Right lung (tissue), 5 donors: ENCODE data around the gene ARFIP1. TPM values are rescaled to one million over a fixed set of nuclear protein-coding genes. Genes with fewer than 3 reads are reported as not detected.

ENCODE experiments used
- DNase-seq, 2 donors: peaks; one replicate each; pipeline ENCODE4 v3.0.0-alpha.2; 2013
- polyA plus RNA-seq, 5 donors: library from polyadenylated mRNA; unstranded; fragments of 120-200 nt; gene quantifications; one replicate each; pipeline versions ENCODE4 v1.2.1 to v1.2.3, GENCODE V29; 2013; ENCODE audit warnings: inconsistent platforms in 1 of 5, low replicate concordance in 1 of 5; ENCODE audit not compliant: insufficient read length in 5 of 5, insufficient read depth in 1 of 5

Gene ARFIP1
- polyA plus RNA-seq, 5 donors = 41.4 to 56.6 (median 47.8) TPM

DNA sequence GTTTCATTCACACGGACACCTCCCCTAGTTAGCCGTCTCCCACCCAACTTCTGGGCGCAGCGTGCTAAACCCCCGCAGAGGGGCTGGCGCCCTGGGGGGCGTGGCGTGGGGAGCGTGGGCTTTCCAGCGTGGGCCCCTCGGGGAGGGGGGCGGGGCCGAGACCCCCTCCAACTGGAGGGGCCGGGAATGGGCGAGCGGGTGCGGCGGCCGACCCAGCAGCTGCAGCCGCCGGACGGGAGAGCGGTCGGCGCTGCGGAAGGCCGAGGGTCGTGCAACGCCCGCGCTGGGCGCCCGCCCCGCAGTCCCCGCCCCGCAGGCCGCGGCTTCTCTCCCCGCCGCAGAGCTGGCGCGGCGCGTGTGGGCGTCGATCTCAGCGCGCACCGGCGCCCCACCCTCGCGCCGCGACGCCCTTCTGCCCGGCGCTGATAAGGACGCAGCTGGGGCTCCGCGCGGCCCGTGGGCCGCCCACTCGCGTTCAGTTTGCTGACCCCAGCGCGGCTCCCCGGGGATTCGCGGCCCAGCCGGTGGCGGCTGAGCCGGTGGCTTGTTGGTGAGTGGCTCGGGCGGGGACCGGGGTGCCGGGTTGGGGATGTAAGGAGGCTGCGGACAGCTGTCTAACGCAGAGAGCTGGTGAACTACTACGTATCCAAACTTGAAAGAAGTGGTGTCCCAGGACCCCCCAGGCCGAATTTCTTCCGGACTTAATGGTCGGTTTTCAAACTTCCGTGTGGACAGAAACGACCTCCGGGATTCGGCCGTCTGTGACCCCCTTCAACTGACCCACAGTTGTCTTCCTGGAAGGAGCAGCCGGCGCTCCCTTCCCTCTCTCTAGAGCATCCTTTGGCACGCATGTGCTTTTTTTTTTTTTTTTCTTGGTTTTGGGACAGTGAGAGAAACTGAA lies 157.8 kb downstream of the ARFIP1 start:
- DNase-seq = peak; percentile 34 to 41

DNA sequence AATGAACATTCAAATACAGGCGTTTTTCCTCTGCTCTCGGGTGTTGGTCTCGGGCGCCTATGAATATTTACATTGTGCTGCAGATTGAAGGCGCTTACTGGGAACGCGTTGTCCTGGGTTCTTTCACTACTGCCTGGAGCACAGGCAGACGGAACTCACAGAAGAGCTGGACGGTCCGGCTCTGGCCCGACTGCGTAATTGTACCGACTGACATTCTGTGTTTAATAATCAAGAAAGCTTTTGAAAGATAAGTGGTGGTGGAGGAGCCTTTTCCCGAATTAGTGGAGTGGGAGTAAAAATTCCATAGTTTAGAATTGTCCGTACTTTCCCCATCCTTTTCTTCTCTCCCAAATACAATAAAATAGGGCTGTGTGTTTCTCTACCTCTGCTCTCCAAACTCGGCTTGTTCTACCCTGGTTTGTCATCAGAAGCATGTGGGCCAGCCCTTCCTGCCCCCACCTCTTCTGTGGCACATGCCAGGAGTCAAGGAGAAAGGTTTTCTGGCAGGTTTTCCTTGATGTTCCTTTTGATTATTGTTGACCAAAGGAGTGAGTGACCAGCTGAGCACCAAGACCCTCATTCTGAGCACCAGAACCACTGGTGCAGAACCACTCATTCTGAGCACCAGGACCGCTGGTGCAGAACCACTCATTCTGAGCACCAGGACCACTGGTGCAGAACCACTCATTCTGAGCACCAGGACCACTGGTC lies 158.6 kb downstream of the ARFIP1 start:
- DNase-seq = no peak

DNA sequence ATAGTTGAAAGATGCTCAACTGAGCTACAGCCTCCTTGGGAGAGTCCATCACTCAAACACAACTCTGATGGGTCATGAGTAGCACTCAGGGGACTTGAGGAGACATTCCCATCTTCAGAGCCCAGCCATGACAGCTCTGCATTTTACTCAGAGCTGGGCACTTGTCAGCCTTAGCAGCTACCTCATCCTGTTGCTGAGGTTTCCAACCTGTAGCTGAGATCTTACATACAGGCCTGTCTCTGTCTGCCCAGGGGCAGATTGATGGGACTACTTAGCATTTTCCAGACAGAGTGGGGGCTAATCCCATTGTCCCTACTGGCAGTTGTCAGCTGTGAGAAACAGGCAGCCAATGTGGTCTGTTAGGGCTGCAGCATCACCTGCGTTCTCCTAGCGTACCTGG lies 159.9 kb downstream of the ARFIP1 start:
- DNase-seq = no peak

DNA sequence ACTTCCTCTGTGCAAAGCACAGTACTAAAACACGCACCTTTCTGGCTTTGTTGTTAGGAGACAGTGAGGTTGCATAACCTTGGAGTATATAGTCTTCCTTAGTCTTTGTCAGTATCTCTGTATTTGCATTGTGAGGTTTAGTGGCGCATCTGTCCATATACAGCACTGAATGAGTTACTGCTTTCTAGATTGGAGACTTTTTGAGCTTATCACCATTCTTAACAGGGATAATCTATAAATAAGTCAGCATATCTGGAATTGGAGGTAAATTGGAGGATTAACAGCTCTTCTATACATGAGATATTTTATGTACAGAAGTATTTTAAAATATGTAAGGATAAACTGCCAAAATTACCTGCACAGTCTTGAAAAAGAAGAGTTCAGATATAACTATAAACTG lies 160.7 kb downstream of the ARFIP1 start:
- DNase-seq = no peak

DNA sequence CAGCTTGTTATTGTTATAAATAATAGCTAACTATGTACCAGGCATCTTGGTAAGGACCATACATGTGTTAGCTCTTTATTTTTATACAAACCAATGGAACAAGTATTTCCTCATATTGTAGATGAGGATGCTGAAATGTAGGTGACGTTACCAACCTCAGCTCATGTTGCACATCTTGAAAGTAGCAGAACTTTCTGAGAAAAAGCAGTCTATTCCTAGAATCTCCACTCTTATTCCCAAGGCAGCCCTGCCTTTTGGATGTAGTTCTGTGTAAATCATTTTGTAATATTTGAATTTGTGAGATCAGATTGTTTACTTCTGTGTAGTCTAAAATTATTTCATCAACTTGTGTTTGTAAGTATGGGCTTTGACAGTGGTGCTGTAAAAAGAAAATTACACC lies 161.7 kb downstream of the ARFIP1 start:
- no peak for DNase-seq

DNA sequence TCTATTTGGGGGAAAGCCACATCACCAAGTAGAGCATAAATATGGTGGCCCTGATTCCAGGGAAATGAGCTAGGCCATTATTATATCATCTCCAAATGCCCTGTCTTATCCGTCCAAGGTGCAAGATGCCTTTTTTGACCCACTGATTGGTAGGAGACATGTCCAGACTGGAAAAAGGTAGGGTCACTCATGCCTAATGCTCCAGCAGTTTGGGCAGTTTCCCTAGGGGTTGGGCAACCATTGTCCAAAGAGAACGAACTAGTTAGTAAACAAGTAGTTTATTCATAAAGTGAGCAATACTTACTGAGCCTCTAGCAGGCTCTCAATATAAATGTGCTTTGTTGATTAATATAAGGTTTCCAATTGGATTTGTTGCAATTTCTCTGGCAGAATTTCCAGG lies 162.6 kb downstream of the ARFIP1 start:
- DNase-seq = no peak

DNA sequence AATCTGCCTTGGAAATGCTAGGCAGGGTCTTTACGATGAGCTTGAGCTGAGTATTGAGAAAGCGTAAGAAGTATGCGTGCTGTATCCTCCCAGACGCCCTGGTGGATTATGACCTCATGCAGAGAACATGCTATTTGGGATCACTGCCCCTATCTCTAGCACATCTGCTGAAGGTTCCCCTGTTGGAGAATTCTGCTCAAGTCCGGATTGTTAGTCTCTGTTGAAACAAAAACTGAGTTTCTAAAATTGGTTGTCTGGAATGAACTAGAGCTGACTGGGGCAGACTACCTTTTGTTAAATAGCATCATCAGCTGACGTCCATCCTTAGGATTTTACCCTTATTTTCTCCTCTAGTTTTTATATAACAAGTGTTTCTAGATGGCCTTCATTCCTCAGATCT lies 163.9 kb downstream of the ARFIP1 start:
- no peak for DNase-seq

DNA sequence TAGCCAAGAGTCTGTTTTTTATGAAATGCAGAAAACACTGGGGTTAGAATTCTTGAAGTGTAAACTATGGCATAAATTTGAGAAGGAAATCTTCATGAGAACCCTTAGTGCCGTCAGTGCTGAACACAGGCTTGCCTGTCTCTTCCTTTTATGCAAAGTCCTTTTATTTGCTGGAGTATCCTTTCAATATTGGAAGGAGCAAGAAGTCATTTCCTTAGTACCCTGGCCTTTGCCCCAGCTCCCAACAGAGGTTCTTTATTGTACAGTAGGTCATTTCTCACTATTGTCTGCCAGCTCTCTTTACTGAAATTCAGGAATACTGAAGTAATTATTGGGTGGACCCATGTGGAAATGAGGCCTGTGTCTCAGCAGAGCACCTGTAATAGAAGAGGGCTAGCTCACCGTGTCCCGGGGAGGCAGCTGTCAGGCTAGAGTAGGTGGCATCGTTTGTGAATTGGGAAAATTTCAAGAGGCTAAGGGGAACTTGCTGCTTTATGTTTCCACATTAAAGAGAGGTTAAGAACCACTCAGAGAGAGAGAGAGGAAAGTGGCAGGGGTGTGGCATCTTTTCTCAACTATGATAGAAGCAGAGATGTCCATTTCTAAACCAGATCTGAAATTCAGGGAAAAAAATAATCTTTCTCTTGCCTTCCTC lies 165.0 kb downstream of the ARFIP1 start:
- no peak for DNase-seq

DNA sequence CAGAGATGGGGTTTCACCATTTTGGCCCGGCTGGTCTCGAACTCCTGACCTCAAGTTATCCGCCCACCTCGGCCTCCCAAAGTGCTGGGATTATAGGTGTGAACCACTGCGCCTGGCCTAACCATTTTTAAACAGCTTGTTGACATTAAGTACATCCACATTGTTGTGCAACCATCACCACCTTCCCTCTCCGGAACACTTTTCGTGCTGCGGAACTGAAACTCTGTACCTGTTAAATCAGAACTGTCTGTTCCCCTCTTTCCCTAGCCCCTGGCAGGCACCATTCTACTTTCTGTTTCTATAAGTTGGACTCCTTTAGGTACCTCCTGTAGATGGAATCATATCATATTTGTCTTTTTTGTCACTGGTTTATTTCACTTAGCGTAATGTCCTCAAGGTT lies 165.9 kb downstream of the ARFIP1 start:
- DNase-seq = no peak

DNA sequence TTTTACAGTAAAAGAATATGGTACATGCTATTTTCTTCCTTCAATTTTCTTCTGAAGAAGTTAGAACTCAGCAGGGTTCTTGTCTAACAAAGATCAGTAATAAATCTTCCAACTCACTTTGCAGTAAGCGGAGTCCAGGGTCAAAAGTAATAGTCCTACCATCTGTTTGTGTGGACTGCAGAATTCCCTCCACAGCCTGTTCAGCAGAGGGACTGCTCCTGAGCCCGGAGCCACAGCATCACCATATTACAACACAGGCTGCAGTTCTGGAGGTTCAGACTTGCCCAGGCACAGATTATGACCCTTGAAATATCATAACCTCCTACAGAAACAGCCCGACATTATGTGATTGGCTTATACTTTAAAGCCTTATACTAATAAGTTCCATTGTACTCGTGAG lies 166.7 kb downstream of the ARFIP1 start:
- no peak for DNase-seq

DNA sequence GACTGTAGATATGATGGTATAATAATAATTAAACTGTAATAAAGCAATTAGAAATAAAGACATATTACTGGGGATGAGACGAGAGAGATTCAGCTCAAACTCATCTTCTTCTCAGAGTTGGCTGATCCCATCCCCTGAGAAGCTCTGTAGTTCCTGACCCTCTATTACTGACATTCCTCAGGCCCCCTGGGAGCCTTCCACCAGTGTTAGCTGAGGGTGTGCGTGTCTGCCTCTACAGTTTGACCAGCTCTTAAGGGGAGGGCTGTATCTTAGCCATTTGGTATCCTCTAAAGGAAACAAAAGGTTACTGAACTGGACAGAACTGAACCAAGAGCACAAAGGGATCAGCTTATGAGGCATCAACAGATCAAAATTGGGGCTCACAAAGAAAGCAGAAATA lies 167.6 kb downstream of the ARFIP1 start:
- DNase-seq = no peak

DNA sequence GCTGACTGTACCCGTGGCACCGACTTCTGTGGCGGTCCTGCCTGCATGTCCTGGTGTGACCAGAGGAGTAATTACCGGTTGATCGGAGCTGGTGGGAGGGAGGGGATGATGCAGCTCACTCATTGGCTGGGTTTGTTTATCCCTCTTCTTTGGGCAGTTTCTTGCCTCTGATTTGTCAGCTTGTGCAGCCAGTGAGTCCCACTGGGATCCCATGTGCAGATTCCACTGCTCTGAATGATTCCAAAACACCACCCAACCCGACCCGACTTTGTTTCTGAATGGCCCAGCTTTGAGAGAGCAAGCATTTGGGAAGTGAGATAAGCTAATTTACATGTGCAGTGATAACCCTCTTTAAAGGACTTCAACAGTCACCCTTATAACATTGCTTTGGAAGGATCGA lies 170.2 kb downstream of the ARFIP1 start:
- DNase-seq = no peak

DNA sequence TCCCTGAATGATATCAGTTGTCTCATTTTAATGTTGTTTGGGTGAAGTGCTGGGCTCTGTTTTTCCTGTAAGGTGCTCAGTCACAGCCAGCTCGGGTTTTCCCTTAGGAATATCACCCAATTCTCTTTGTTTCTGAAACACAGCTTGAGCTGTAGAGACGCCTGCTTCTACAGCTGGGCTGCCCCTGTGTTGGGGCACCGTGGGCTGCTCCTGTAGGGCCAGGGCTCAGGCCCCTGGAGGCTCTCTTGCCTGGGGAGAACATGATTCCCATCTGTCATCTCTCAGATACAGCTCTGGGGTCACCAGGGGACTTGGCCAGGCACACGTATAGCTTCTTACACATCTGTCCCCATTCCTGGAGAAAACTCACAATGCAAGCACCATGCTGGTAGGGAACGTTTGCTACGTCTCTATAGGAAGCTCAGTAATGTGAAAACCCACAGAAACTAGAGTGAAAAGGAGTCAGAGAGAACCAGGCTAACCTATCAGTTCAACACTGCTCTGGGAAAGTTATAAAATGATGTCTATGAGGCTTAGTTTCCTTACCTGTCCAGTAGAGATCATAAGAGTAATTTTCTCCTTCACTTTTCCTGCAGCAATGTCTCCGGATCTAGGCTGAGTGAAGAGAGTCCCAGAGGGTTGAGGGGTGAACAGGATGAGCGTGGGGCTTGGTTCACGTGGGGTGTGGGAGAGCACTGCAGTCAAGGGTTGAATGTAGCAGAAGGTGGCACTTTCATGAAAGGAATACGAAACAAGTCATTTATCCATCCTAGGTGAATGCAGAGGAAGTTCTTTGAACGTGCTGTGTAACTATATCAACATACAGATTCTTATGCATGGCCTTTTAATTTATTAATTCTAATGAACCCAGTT lies 170.9 kb downstream of the ARFIP1 start:
- no peak for DNase-seq

DNA sequence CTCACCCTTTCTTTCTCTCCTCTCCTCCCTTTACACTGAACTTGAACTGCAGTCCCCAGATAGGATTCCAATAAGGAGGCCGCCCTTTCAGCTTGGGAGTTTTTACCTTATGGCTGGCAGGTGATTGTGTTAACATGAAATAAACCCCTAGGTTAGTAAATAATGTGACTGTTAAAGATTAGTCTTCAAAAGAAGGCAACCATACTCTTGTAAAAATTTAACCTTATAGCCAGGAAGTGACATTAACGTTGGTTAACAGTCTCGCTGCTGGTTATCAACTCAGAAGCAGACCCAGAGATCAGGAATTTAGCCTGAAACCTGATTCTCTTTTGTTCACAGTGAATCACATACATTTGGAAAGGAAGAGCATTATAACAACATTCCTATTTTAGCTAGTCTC lies 171.6 kb downstream of the ARFIP1 start:
- no peak for DNase-seq

DNA sequence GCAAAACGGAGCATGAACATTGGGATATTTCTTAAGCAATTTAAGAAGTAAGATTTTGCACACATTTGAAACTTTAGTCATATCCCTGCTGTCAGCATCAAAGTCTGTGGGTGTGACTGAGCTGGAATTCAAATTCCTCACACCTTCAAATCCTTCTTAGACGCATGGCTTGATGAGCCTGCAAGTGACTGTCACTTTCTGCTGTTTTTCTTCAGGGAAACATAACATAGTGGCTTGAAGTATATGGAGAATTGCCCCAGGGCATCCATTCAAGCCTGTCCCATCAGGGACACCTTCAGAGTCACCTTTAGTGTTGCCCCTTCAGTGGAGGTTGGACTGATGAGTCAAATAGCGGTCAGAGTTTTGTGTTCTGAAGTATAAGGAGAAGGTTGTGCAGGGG lies 173.8 kb downstream of the ARFIP1 start:
- DNase-seq = no peak

DNA sequence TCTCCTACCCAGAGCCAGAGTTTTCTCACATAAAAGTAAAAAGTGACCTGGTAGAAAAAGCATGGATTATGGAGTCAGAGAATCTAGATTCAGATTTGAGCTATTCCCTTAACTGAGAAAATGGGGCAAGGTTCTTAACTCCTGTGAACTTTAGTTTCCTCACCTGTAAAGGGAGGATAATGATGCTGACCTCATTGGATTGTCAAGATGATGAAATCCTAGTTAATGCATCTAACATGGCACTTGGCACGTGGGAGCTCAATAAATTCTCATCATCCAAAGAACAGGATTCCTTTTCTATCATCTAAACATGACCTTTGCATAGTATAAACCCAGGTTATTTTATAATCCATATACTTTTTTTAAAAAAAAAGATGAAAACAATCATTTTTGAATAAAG lies 175.0 kb downstream of the ARFIP1 start:
- DNase-seq = no peak

DNA sequence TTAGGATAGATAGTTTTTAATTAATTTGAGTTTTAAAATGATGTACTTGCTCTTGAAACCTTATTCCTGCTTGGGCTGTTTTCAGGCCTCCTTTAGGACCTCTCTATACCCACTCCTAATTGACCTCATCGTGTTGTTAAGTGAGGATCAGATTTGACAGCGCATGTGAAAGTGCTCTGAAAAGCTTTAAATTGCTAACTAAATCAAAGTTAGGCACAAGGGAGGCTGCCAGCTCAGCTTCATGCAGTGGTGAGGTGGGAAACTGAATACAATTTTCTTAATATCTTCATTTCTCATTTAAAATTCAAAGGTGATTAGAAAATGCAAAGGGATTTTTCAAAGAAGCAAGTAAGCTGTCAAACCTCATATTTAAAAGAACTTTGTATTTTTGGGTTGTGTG lies 176.4 kb downstream of the ARFIP1 start:
- DNase-seq = no peak

DNA sequence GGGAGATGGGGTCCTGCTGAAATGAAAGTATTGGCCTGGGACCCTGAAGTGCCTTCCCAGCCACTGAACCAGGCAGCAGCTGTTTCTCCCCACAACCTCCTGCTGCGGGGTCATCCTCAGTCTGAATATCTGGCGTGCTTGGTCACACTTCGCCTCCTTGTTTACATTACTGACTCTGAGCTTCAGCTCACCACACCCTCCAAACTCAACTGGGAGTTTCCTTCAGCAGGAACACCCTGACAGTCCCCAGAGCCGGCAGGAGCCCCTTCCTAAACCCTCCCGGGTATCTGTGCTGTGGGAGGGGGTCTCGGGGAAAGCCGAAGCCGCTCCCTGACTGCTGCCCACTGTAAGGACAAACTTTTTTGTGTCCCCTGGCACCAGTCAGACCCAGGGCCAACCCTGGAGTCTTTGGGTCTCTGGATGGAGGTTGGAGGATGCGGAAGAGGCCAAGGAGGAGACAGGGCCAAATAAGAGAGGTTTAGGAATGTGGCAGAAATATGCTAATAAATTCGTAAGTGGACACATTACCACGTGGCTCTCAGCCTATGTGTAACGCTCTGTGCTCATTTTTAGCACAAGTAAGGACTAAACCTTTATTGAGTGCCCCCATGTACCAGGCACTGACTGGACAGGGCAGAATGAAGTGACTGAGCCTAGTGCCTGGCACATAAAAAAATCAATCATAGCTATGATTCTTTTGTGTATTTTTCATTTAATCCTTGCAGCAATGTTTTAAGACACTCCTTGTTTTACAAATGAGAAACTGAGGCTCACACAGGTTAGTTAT lies 177.1 kb downstream of the ARFIP1 start:
- peak in 1 of 2 donors; percentile 39 for DNase-seq

DNA sequence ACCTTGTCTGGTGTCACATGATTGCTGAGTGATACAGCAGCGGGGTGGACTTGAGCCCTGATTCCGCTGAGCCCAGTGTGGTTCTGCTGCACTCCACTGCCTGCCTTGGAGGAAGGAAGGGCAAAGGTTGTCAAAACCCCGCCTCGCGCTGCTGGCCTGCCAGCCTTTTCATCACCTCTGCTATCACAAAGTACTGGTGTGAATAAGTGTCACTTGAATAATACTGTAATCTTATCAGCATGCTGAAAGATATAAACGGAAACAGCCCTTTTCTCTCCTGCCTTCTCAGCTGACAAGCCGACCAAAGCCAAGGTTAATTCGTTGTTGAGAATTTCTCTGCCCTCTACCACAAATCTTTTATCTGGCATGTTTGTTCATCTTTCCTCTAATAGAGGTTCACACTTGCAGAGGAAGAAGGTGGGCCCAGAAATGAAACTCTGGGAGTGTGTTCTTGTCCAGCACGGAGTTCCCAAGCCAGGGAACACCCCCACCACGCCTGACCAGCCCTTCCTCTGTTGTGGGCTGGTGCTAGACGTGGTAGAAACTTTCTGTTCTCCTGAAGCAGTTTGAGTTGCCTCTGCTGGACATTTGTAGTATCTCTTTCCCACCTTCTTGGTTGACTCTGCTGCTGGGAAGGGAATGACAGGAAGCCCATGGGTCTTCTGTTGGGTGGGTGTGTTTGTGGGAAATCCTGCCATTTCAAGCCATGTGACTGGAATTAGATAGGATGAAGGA lies 177.8 kb downstream of the ARFIP1 start:
- DNase-seq = no peak

DNA sequence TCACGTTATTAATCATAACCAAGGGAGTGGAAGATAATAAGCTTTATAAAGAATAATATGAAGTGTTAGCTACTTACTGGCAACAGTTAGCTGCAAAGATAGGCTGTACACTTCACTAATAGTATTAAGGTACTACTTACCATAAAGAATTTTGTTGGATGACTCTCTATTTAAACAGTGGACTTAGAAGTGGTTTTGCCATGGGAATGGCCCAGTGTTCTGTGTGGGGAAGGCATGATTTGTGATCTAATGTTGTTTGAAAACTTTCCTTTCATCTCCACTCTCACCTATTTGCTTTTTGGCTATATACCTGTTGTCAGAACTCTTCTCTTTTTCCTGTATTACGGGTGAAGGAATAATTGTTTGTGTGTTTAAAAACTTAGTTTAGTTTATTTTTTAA lies 179.3 kb downstream of the ARFIP1 start:
- DNase-seq = no peak
